Choroid plexus epithelial cell (primary cell): ENCODE results near the gene CIC.

ENCODE experiments used
- DNase-seq: peaks from one replicate; pipeline ENCODE4 v3.0.0-alpha.2; 2010; ENCODE audit warnings: low read depth
- H3K4me3 ChIP-seq: 2 replicates; pipeline ENCODE4 v1.5.1; 2011; ENCODE audit warnings: low read depth, mild to moderate bottlenecking, control low read depth, low read length, moderate library complexity
- TF ChIP-seq, protein P1 (sequence below): conservative IDR thresholded peaks from 2 replicates; pipeline ENCODE4 v1.5.1; 2011; ENCODE audit warnings: low read depth, mild to moderate bottlenecking, control low read depth, inconsistent platforms, low read length, moderate library complexity

CIC gene

DNA sequence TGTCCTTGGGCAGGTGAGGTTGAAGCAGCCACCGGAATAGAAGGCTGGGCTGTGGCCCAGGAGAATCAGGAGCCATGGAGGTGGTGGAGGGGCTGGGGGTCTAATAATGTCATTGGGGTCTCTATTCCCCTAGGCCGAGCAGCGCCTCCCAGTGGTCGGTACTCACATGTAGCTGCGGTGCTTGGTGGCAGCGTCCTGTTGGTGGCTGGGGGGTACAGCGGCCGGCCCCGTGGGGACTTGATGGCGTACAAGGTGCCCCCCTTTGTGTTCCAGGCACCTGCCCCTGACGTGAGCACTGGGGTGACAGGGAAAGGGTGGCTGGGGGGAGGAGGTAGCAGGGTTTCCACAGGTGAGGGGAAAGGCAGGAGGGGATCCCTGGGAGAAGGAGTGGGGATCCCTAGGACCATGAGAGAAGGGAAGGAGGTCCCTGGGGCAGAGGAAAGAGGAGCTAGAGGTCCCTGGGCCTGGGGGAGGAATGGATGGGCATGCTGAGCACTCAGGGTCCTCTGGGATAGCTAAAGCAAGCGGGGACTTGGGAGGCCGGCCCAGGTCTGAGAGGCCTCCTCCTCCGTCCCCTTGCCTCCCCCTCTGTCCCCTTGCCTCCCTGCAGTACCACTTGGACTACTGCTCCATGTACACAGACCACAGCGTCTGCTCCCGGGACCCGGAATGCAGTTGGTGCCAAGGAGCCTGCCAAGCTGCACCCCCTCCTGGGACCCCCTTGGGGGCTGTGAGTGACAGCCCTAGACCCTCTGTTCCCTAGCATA is 74.5 kb downstream of the CIC start:
- no peak for DNase-seq
- TF ChIP-seq, protein P1, sequence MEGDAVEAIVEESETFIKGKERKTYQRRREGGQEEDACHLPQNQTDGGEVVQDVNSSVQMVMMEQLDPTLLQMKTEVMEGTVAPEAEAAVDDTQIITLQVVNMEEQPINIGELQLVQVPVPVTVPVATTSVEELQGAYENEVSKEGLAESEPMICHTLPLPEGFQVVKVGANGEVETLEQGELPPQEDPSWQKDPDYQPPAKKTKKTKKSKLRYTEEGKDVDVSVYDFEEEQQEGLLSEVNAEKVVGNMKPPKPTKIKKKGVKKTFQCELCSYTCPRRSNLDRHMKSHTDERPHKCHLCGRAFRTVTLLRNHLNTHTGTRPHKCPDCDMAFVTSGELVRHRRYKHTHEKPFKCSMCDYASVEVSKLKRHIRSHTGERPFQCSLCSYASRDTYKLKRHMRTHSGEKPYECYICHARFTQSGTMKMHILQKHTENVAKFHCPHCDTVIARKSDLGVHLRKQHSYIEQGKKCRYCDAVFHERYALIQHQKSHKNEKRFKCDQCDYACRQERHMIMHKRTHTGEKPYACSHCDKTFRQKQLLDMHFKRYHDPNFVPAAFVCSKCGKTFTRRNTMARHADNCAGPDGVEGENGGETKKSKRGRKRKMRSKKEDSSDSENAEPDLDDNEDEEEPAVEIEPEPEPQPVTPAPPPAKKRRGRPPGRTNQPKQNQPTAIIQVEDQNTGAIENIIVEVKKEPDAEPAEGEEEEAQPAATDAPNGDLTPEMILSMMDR: peak; percentile 21
- H3K4me3 ChIP-seq: no peak overlapping the region

DNA sequence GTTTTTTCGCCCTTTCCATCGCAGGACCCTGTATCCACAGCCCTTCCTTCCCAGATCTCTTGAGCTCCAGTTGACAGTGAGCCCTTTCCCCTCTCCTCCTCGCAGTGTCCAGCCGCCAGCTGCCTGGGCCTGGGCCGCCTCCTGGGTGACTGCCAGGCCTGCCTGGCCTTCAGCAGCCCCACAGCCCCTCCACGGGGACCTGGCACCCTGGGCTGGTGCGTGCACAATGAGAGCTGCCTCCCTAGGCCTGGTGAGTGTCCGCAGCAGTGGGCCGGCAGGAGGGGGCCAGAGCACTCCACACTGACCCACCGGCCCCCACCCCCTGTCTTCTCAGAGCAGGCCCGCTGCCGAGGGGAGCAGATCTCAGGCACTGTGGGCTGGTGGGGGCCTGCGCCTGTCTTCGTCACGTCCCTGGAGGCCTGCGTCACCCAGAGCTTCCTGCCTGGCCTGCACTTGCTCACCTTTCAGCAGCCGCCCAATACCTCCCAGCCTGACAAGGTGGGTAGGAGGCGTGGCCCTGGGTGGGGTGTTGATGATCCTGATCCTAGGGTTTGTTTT is 75.4 kb downstream of the CIC start:
- DNase-seq: no peak
- H3K4me3 ChIP-seq: no peak overlapping the region
- TF ChIP-seq, protein P1: no peak
